Cardiac muscle cell (in vitro differentiated cells and primary cell): ENCODE data around the gene BAHCC1. TPM values are rescaled to one million over a fixed set of nuclear protein-coding genes. Genes with fewer than 3 reads are reported as not detected.
"Not testable (repeated sequence)": the region's sequence is repeated elsewhere in the genome, so short reads cannot be mapped to it uniquely, and the experiment has no call there.

Source experiments
- DNase-seq, 2 donors: peaks; one replicate each; pipeline versions ENCODE4 v3.0.0 to v3.0.0-alpha.2; 2010 to 2017; ENCODE audit warnings: low read depth in 1 of 2, low spot score in 1 of 2
- H3K27ac ChIP-seq: fragments of 200-600 bp; sonication (generic); 2 replicates; pipeline ENCODE4 v1.5.1; 2016
- H3K27me3 ChIP-seq: fragments of 200-600 bp; sonication (generic); 2 replicates; pipeline ENCODE4 v1.6.0; 2016; ENCODE audit warnings: control low read depth
- H3K36me3 ChIP-seq: fragments of 200-600 bp; sonication (generic); 2 replicates; pipeline ENCODE4 v1.5.1; 2016; ENCODE audit warnings: control low read depth
- H3K4me1 ChIP-seq: fragments of 200-600 bp; sonication (generic); 2 replicates; pipeline ENCODE4 v1.8.1; 2017; ENCODE audit warnings: low read depth, mild to moderate bottlenecking, mixed run types
- H3K4me3 ChIP-seq: fragments of 200-600 bp; sonication (generic); 2 replicates; pipeline ENCODE4 v1.5.1; 2016; ENCODE audit warnings: mild to moderate bottlenecking
- H3K9me3 ChIP-seq: fragments of 200-600 bp; sonication (generic); 2 replicates; pipeline ENCODE4 v1.5.1; 2017; ENCODE audit warnings: low read depth, mild to moderate bottlenecking, control low read depth
- CTCF ChIP-seq: IDR thresholded peaks from 2 replicates; pipeline ENCODE4 v1.5.1; 2012; ENCODE audit warnings: low read depth, mild to moderate bottlenecking, low read length
- polyA plus RNA-seq: library from polyadenylated mRNA; unstranded; fragments of >200 nt; fragmentation: Nextera tagmentation; extraction: Ambion mirVana; gene quantifications from 2 replicates; pipeline ENCODE4 v1.2.1, GENCODE V29; 2016
- total RNA-seq: library from RNA; depleted of rRNA; stranded (reverse); fragments of >200 nt; gene quantifications from 2 replicates; pipeline ENCODE4 v1.2.3, GENCODE V29; 2016

BAHCC1 gene
- total and polyA plus RNA-seq, 2 experiments from 2014 or later: 20.3 to 47.3 TPM

- Histone ChIP-seq H3K4me1 (peaks cover 6% of the 10 kb centered on the region), H3K27ac (no peak overlapping the region), H3K27me3 (no peaks in the 10 kb centered on the region), H3K4me3 (no peak overlapping the region), H3K36me3 (no peaks in the 10 kb centered on the region), H3K9me3 (no peaks in the 10 kb centered on the region)
- DNase-seq: peak in 1 of 2 donors; percentile 23
- no peak for TF ChIP-seq CTCF
Observed at GRCh38 chr17:81349397-81350319, 45.6 kb upstream of the BAHCC1 start.

- Histone ChIP-seq H3K9me3 (no peaks in the 10 kb centered on the region), H3K4me1 (peaks cover 6% of the 10 kb centered on the region), H3K27ac (no peak overlapping the region), H3K4me3 (no peak overlapping the region), H3K27me3 (no peaks in the 10 kb centered on the region), H3K36me3 (no peaks in the 10 kb centered on the region)
- no peak for DNase-seq
- no peak for TF ChIP-seq CTCF
Observed at GRCh38 chr17:81350320-81350890, 44.9 kb upstream of the BAHCC1 start.

GRCh38 chr17:81351329-81352052 is 43.8 kb upstream of the BAHCC1 start:
- not testable (repeated sequence) for H3K9me3 ChIP-seq, H3K27me3 ChIP-seq, H3K36me3 ChIP-seq, H3K27ac ChIP-seq, DNase-seq, H3K4me3 ChIP-seq, H3K4me1 ChIP-seq

GRCh38 chr17:81352056-81352455 is 43.2 kb upstream of the BAHCC1 start:
- H3K4me3 ChIP-seq, H3K36me3 ChIP-seq, H3K27ac ChIP-seq, H3K27me3 ChIP-seq, H3K9me3 ChIP-seq, DNase-seq, H3K4me1 ChIP-seq: not testable (repeated sequence)

GRCh38 chr17:81354252-81354953 is 40.9 kb upstream of the BAHCC1 start:
- Histone ChIP-seq H3K36me3 (no peaks in the 10 kb centered on the region), H3K4me3 (no peak overlapping the region), H3K4me1 (peaks cover 5% of the 10 kb centered on the region), H3K9me3 (no peaks in the 10 kb centered on the region), H3K27me3 (no peaks in the 10 kb centered on the region), H3K27ac (no peak overlapping the region)
- TF ChIP-seq CTCF: no peak
- DNase-seq: no peak

GRCh38 chr17:81354954-81355347 is 40.3 kb upstream of the BAHCC1 start:
- DNase-seq: no peak
- Histone ChIP-seq H3K4me3 (no peak overlapping the region), H3K27ac (no peak overlapping the region), H3K36me3 (no peaks in the 10 kb centered on the region), H3K27me3 (no peaks in the 10 kb centered on the region), H3K4me1 (peaks cover 5% of the 10 kb centered on the region), H3K9me3 (no peaks in the 10 kb centered on the region)
- TF ChIP-seq CTCF: no peak
